Liver (tissue), 3 donors: ENCODE measurements around the gene SMIM1.

Experiments
- RAD21 ChIP-seq, 2 donors: IDR thresholded peaks; 2 replicates each; pipeline ENCODE4 v1.6.1; 2016; ENCODE audit warnings: antibody characterized with exemption in 2 of 2, mild to moderate bottlenecking in 2 of 2
- TF ChIP-seq, protein P1 (sequence below): fragments of 150-350 bp; IDR thresholded peaks from 2 replicates; pipeline ENCODE4 v1.5.1; 2017; ENCODE audit warnings: improper control_type of control experiment, low read depth, low read length; ENCODE audit not compliant: missing input control
- TF ChIP-seq, protein P2 (sequence below): IDR thresholded peaks from 2 replicates; pipeline ENCODE4 v1.6.1; 2016; ENCODE audit warnings: antibody characterized with exemption, mild to moderate bottlenecking
- donor health status: healthy.
- donor health status: healthy.

DNA sequence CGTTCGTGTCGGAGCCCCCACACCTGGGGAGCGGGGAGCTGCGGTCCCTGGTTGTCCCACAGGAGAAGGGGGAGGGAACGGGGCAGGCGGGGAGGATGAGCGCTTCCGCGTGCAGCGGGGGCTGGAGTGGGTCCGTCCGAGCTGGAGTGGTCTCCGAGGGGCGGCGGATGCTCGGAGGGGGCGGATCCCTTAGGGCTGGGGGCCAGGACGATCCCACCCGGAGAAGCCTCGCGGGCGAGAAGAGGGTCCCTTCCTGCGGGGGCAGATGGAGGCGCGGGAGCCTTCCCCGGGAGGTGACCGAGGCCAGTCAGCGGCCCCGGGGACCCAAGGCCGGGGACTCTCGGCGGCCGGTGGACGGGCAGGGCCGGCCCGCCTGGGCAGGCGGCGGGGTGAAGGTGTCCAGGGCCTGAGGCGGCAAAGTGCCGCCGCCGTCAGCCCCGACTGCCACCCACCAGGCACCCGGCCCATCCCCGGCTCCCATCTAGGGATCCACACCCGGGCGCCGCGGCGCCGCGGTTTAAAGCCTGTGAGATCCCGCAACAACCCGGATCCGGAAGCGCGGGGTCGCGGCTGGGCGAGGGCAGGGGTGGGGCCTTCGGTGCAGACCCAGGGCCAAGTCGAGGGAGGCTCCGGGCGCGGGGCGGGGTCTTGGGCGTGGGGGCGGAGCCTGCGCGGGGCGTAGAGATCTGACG is 25.6 kb upstream of the SMIM1 start:
- TF ChIP-seq, protein P1, sequence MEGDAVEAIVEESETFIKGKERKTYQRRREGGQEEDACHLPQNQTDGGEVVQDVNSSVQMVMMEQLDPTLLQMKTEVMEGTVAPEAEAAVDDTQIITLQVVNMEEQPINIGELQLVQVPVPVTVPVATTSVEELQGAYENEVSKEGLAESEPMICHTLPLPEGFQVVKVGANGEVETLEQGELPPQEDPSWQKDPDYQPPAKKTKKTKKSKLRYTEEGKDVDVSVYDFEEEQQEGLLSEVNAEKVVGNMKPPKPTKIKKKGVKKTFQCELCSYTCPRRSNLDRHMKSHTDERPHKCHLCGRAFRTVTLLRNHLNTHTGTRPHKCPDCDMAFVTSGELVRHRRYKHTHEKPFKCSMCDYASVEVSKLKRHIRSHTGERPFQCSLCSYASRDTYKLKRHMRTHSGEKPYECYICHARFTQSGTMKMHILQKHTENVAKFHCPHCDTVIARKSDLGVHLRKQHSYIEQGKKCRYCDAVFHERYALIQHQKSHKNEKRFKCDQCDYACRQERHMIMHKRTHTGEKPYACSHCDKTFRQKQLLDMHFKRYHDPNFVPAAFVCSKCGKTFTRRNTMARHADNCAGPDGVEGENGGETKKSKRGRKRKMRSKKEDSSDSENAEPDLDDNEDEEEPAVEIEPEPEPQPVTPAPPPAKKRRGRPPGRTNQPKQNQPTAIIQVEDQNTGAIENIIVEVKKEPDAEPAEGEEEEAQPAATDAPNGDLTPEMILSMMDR, result no peak
- TF ChIP-seq, protein P2, sequence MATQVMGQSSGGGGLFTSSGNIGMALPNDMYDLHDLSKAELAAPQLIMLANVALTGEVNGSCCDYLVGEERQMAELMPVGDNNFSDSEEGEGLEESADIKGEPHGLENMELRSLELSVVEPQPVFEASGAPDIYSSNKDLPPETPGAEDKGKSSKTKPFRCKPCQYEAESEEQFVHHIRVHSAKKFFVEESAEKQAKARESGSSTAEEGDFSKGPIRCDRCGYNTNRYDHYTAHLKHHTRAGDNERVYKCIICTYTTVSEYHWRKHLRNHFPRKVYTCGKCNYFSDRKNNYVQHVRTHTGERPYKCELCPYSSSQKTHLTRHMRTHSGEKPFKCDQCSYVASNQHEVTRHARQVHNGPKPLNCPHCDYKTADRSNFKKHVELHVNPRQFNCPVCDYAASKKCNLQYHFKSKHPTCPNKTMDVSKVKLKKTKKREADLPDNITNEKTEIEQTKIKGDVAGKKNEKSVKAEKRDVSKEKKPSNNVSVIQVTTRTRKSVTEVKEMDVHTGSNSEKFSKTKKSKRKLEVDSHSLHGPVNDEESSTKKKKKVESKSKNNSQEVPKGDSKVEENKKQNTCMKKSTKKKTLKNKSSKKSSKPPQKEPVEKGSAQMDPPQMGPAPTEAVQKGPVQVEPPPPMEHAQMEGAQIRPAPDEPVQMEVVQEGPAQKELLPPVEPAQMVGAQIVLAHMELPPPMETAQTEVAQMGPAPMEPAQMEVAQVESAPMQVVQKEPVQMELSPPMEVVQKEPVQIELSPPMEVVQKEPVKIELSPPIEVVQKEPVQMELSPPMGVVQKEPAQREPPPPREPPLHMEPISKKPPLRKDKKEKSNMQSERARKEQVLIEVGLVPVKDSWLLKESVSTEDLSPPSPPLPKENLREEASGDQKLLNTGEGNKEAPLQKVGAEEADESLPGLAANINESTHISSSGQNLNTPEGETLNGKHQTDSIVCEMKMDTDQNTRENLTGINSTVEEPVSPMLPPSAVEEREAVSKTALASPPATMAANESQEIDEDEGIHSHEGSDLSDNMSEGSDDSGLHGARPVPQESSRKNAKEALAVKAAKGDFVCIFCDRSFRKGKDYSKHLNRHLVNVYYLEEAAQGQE, result no peak
- no peak for TF ChIP-seq RAD21 (IDR thresholded peaks at IDR 0.05)
